IPS-18c (cell line): ENCODE results near the gene MSS51.

Experiments
- H3K4me3 ChIP-seq: 2 replicates; pipeline ENCODE4 v1.7.0; 2013; ENCODE audit warnings: low read depth, mild to moderate bottlenecking, low read length, moderate library complexity; ENCODE audit not compliant: insufficient read depth
- H3K9me3 ChIP-seq: one replicate; pipeline ENCODE4 v1.6.1; 2013; ENCODE audit warnings: mild to moderate bottlenecking, low read length, moderate library complexity; ENCODE audit not compliant: control insufficient read depth, insufficient read depth

Gene MSS51

DNA sequence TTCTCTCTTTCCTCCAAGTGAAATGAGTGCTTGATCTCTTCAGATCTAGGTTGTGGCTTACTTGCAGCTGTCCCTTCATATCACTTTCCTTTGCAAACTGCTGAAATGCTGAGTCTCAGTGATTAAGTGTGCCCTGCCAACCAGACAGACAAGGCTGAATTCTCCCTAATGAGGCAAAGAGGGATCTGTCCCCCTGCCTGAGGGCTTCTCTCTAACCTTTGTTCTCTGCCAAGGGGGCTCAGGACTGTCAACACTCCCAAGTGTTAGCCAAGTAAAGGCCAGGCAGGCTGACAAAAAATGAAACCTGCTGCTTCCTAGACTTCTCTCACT is at the start of gene MSS51:
Gene MSS51 (minus strand): TSS at position 24 of the 330 bp plus-strand sequence. CDS start 5,277 bp downstream, outside the sequence.
- no peak within 1 kb of the TSS for H3K4me3 ChIP-seq
- no peaks in the 10 kb centered on the region for H3K9me3 ChIP-seq

DNA sequence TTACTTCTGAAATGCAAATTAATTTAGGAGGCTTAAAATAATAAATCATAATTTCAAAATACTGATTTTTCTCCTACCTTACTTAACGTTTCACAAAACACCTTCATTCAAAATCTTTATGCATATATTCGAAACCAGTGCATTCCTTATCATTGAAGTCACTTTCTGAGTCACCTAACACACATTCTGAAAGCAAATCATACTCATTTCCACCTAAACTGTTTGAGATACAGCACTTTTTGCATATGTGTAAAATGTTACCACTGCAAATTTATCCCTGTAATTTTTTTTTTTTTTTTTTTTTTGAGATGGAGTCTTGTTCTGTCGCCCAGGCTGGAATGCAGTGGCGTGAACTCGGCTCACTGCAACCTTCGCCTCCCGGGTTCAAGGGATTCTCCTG is 46.8 kb upstream of the MSS51 start:
- Histone ChIP-seq H3K4me3 (no peak overlapping the region), H3K9me3 (no peaks in the 10 kb centered on the region)

DNA sequence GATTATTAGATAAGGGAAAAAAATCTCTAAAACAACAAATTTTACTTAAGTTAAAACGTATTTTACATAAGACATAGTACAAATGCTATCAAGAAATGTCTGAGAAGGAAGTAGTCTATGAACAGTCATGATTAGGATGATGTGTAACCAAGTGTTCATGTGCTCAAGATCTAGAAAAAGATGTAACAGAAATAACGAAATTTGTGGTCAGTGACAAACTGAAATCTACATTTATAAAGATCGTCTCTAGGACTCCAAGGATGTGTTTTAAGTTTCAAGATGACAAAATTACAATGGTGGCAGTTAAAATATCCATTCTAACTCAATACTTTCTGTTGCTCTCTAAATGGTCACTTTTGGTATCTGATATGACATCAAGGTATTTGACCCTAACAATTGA is 45.3 kb upstream of the MSS51 start:
- H3K9me3 ChIP-seq: no peaks in the 10 kb centered on the region
- no peak overlapping the region for H3K4me3 ChIP-seq

DNA sequence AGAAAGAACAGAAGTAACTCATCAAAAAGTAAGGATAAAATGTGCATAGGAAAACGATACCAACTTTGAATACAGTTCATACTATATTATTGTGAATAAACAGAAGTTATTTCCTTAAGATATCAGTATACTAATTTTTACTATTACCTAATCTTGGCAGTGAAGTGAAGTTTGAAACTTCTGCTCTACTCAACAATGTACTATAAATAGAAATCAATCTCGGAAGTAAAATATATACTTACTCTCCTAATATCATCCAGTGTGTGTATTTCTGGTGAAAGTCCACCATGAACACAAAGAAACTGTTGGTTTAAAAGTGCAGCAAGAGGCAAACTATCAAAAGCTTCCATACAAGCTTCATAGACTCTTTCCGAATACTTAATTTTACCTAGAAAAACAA is 37.9 kb upstream of the MSS51 start:
- Histone ChIP-seq H3K9me3 (no peaks in the 10 kb centered on the region), H3K4me3 (no peak overlapping the region)

DNA sequence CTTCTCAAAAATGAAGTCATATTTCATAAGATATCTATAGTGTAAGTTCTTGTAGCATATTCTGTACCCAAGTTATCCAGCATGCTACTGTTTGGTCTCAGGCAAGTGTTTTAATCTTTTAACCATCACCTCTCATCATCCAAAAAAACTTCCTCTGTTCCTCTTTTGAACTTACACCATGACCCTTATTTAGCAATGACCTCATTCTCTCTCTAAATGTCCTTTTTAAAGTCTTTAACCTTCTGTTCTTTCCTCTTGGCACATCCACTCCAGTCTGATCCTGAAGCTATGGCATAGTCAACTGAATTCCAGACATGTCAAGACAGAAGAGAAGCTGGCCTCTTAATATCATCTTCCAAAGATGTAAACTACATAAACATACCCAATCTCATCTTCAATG is 36.2 kb upstream of the MSS51 start:
- no peak overlapping the region for H3K4me3 ChIP-seq
- H3K9me3 ChIP-seq: no peaks in the 10 kb centered on the region

DNA sequence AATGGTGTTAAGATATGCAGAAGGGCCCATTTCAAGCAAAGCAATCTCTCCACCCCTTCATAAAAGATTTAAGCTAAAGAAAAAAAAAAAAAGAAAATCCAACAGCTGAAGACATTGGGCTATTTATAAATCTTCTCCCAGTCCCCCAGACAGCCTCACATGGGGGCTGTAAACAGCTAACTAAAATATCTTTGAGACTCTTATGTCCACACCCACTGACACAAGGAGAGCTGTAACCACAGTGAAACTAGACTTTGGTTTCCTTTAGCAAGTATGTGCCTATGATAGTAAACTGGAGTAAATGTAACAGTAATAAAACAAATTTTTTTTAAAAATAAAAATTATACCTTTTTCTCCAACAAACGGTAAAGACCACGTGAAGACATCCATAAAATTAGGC is 33.8 kb upstream of the MSS51 start:
- H3K9me3 ChIP-seq: no peaks in the 10 kb centered on the region

DNA sequence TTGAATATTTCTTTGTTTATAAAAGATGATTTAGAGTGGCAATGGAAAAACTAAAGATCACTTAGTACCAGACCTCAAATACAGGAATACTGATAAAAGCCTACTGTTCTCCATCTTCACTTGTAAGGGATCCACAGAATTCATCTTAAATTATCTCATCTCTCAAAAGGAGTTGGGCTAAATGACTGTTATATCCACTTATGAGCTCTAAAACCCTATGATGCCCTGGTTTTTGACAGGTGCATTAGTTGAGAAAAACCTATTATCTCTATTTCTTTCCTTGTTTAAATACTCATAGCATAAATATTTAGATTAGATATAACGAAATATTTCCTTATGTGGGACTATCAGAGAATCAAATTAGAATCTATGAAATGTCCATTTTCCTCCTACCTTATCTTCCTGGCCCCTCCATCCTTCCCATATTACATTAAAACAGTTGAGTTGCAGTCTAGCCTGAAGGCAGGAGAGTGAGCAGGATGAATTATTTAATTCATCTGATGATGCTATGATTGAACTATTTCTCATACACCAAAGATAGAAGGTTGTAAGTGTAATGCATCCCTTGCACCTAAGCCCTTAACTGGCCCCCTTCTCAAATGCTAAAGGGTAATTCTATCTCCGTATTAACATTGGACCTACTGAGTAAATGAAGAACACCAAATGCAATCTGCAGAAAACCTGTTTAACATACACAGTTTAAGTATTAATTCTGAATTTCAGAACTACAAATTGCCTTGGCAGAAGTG is 32.8 kb upstream of the MSS51 start:
- Histone ChIP-seq H3K4me3 (no peak overlapping the region), H3K9me3 (no peaks in the 10 kb centered on the region)

More for the DNA sequence above, 33.8 kb upstream of the MSS51 start:
- no peak overlapping the region for H3K4me3 ChIP-seq

DNA sequence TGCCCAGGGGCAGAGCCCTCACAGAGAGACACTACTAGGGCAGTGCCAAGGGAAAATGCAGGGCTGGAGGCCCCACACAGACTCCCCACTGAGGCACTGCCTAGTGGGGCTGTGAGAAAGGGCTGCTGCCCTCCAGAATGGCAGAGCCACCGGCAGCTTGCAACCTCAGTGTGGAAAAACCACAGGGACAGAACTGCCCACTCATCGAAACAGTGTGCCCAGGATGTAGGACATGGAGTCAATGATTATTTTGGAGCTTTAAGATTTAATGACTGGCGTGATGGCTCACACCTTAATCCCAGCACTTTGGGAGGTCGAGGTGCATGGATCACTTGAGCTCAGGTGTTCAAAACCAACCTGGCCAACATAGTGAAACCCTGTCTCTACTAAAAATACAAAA is 27.5 kb upstream of the MSS51 start:
- H3K9me3 ChIP-seq: no peaks in the 10 kb centered on the region
- H3K4me3 ChIP-seq: no peak overlapping the region

DNA sequence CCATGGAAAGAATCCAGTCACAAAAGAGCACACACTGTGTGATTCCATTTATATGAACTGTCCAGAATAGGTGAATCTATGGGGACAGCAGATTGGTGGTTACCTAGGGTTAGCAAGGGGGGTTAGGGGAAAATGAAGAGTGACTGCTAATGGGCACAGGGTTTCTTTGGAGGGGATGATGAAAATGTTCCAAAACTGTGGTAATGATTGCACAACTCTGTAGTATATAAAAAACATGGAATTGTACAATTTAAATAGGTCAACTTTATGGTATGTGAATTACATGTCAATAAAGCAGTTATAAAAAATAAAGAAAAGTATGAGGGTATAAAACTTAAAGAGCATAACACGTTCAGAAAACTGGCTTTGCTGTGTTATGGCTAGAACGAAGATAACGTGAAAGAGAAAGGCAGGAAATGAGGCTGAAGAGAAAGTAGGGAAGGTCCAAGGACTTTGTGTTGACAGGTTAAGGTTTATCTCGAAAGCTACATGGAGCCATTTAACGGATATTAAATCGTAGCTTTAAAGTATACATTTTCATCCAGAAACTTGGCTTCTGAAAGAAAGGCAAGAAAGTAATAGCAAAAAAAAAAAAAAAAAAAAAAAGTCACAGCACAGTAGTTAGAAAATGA is 26.4 kb upstream of the MSS51 start:
- Histone ChIP-seq H3K4me3 (no peak overlapping the region), H3K9me3 (no peaks in the 10 kb centered on the region)

DNA sequence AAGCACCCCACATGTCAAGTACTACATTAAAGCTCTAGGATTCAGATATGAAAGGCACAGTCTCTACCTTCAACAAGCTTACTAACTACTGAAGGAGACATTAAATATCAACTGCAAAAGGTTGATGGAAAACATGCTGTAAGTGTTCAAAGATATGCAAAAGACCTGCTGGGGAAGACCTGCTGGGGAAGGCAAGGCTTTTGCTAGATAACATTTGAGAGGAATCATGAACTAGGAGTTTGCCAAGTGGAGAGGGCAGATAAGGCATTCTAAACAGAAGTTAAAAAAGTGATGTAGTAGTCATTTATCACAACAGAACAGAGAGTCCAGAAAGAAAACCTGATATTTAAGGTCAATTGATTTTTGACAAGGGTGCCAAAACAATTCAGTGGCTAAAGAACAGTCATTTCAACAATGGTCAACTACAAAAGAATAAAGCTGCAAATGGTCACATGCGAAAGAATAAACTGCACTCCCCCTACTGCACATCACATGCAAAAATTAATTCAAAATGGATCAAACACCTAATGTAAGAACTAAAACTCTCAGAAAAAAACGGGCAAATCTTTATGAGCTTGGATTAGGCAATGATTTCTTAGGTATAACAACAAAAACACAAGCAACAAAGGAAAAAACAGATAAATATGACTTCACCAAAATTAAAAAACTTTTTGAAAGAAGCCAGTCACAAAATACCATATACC is 23.0 kb upstream of the MSS51 start:
- no peak overlapping the region for H3K4me3 ChIP-seq
- H3K9me3 ChIP-seq: no peaks in the 10 kb centered on the region

DNA sequence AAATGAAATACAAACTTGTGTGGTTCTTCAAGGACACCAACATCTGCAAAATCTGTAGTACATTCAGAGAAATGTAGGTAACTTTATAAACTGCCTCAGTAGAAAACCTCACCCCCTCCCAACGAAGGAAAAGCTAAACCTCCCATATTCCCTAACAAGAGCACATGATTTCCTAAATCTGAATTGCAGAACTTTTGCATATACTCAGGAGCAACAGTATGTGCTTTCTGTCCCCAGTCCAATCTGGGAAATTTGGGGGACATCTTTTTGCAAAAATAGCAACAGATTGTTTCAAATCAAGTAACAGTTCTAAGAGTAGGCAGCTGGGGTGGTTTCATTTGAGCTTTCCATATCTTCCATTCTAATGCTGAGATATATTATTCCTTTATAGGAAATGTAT is 15.8 kb upstream of the MSS51 start:
- H3K4me3 ChIP-seq: no peak overlapping the region
- no peaks in the 10 kb centered on the region for H3K9me3 ChIP-seq

DNA sequence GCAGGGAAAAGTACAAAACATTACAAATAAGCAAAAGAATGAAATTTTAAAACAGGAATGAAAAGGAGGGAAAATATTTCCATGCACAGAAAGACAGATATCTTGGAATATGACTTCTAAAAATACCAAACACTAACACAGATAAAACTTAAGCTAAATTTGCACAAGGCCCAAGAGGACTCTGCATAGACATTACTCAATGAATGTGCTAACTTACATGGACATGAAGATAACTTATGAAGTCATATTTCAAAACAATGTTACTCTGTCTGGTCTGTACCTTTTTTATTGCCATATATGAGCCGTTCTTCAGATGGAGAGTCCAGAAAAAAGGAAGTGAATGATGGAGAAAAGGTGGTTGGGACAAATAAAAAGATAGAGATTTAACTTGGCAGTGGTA is 15.0 kb upstream of the MSS51 start:
- Histone ChIP-seq H3K9me3 (no peaks in the 10 kb centered on the region), H3K4me3 (no peak overlapping the region)

DNA sequence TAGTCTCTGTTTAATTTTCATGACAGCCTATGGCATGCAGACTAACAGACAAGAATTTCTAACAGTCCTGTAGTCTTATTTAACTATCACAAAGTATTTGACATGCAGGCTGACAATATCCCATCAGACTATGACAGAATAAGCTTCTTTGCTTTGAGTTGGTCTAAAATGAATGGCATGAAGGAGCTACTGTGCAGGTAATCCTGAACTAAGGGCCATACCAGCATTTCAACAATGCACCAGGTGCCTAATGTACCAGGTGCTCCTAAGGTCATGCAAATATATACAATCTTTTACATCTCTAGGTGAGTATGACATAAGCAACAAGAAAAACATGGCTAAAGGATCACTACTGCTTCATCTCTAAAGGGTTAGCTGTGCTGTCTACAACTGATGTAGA is 13.6 kb upstream of the MSS51 start:
- Histone ChIP-seq H3K9me3 (no peaks in the 10 kb centered on the region), H3K4me3 (no peak overlapping the region)

DNA sequence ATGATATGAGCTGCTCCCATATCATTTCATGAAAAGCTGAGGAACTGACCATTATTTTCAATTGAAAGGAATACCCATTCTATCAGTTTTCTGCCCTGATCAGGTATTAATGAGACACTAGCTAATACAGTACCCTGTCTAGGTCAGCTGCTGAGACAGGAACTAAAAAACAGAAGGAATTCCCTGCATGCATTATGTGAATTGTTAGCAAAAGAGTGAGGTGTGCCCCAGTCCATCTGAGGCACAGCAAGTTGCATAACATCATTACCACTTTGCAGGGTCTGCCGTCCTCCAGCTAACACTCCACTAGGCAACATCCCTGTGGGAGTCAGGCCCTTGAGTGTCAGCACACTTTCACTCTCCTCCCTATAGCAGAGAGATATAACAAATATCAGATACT is 11.1 kb upstream of the MSS51 start:
- H3K4me3 ChIP-seq: no peak overlapping the region

DNA sequence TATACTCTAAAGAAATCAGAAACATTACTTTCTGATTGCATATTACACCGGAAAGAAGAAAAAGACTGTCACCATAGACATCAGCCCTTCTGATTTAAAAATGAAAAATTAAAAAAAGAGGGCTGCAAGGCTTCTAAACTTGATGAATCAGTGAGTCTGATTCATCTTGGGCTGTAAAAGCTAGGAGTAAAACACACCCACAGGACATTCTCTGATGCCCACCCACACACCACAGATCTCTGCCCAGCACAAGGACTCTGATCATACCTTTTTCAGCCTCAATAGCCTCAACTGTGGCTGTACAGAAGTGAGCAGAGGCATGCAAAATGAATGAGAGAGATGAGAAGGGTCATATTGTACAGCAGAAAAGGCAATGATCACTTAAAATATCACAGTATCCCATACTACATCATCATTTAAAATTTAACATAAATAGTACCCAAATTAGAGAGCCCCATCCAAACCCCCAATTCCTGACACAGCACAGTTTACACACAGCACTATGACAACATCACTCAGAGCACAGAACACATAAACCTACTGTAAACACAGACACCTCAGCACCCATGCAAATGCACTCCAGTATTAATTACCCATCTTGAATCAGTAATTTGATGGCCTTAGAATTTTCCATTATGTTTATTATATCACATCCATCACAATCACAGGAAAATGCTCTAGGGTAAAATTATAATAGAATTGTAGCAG is 6.4 kb upstream of the MSS51 start:
- H3K4me3 ChIP-seq: no peak overlapping the region
- no peaks in the 10 kb centered on the region for H3K9me3 ChIP-seq

More for the DNA sequence above, 11.1 kb upstream of the MSS51 start:
- H3K9me3 ChIP-seq: no peaks in the 10 kb centered on the region

DNA sequence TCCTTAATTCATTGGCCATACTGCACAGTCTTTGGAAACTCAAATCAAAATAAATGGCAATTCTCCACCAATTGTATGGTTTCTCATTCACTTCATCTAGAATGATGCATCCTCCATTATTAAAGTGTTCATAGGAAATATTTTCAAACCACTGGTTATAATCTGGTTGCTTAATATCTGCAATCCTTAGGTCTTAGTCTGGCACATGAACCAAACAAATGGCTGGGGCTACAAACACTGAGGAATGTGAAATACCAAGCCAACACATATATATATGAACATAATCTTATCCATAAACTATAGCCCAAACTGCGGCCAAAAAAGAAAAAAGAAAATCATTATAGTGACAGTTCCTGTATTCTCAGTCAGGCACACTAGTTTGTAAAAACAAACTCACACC is 5.7 kb upstream of the MSS51 start:
- H3K9me3 ChIP-seq: no peaks in the 10 kb centered on the region
- H3K4me3 ChIP-seq: no peak overlapping the region

DNA sequence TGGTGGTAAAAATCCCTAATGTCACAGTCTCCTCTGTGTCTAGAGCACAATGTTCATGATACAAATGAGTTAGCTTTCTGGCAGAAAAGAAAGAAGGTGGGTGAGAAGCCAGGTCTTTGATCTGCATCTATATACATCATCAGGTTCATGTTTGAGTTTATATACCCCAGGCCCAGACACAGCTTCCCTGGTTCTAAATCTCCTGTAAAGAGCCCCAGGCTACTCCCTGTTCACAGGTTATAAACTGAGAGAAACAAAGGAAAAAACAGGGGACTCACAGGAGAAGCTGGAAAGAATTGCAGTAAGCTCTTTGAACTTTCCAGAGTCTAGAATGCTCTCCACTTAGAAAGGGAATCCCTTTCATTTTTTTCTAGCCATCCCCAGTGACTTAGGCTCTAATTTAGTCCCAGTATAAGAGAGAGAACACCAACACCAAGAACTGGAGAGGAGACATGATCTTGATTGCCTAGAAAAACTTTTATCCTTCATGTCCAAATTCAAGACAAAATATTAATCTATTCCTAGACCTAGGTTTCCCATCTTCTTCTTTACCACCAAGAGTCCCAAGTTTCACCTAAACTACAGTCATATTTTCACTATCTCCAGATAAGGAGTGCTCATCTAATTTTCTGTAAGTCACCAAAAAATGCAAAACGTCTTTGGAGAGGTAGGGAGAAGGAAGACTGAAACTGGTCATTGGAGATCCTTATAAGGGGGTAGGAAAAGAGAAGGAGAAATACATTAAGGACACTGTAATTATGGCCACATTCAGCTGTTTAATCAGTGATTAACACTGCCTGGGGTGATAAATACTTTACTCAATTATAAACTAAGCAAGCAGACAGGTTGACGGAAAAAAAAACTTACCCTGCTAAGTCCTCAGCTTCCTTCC is 469 bp downstream of the MSS51 start:
- no peaks in the 10 kb centered on the region for H3K9me3 ChIP-seq

More for the DNA sequence above, 469 bp downstream of the MSS51 start:
- H3K4me3 ChIP-seq: no peak overlapping the region
